Stomach (tissue), 4 donors: ENCODE data around the gene PSMB8.

ENCODE experiments used
- POLR2A ChIP-seq, 4 donors: fragments of 450-650 bp; IDR thresholded peaks; one replicate each; pipeline ENCODE4 v1.6.1; 2016; ENCODE audit warnings: antibody characterized with exemption in 4 of 4, control low read depth in 2 of 4, mild to moderate bottlenecking in 1 of 4, moderate library complexity in 1 of 4
- TF ChIP-seq, protein P1 (sequence below), 7 experiments: fragments of 450-650 bp in 4 of 7; fragments of 200-600 bp in 3 of 7; sonication (generic) in 3 of 7; IDR thresholded peaks; one replicate each; pipeline ENCODE4 v1.5.1; 2016 to 2019; ENCODE audit warnings: antibody characterized with exemption in 7 of 7, control low read depth in 2 of 7, mild to moderate bottlenecking in 1 of 7

DNA sequence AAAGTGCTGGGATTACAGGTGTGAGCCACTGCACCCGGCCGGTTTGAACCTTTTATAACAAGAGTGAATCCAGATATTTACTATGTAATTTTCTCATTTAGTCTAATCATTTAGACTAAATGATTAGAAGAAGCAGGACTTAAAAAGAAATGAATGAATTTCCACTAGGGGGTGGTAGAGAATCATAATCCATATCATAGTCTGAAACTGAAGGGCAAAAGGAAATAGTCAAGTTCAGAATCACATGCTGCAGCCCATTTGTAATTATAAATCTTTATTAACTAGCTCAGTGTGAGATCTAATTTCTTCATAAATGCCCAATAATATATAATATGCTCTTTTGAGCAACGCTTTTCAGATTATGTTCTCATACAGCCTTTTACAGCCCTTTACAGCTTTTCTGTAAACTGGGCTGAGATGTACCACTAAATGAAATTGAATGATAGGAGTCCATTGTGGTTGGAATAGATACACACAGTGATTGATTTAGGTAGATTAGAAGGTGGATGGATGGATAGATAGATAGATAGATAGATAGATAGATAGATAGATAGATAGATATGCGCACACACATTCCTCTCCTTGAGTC is 41.9 kb upstream of the PSMB8 start:
- TF ChIP-seq POLR2A (IDR thresholded peaks at IDR 0.05), result no peak
- TF ChIP-seq, protein P1, sequence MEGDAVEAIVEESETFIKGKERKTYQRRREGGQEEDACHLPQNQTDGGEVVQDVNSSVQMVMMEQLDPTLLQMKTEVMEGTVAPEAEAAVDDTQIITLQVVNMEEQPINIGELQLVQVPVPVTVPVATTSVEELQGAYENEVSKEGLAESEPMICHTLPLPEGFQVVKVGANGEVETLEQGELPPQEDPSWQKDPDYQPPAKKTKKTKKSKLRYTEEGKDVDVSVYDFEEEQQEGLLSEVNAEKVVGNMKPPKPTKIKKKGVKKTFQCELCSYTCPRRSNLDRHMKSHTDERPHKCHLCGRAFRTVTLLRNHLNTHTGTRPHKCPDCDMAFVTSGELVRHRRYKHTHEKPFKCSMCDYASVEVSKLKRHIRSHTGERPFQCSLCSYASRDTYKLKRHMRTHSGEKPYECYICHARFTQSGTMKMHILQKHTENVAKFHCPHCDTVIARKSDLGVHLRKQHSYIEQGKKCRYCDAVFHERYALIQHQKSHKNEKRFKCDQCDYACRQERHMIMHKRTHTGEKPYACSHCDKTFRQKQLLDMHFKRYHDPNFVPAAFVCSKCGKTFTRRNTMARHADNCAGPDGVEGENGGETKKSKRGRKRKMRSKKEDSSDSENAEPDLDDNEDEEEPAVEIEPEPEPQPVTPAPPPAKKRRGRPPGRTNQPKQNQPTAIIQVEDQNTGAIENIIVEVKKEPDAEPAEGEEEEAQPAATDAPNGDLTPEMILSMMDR (IDR thresholded peaks at IDR 0.05), result peak in 5 of 7 experiments; percentile 22 to 73 (median 61)
